ENCODE data around the gene CA11. TPM values are rescaled to one million over a fixed set of nuclear protein-coding genes. Genes with fewer than 3 reads are reported as not detected.

The CA11 gene
- total RNA-seq, 1 experiment from 2014 or later, result not detected

DNA sequence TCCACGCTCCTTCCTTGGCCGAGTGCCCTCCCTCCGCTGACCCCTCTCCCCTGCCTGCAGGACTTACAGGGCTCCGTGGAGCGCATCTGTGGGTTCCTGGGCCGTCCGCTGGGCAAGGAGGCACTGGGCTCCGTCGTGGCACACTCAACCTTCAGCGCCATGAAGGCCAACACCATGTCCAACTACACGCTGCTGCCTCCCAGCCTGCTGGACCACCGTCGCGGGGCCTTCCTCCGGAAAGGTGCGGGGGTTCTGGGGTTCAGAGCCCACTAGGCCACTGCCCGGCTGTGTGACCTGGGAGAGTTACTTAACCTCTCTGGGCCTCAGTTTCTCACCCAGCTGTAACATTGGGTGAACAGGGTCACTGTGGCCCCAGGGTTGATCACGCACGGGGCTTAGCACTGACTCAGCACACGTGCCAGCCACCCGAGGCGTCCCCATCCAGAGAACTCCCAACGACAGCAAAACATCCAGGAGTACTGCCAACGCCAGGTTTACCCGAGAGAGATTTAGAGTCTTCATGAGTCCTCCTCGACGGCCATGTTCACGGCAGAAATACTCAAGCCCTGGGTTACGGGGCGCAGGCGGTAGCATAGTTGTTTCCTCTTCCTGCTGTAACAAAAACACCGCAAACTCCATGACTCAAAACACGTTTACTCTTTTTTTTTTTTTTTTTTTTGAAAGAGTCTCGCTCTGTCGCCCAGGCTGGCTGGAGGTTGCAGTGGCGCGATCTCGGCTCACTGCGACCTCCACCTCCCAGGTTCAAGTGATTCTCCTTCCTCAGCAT lies 49.1 kb downstream of the CA11 start:
- H3K27ac ChIP-seq, result no peak overlapping the region
- H3K4me3 ChIP-seq, result no peak overlapping the region
- DNase-seq (ENCODE audit: low read depth in 1 of 2, low spot score in 2 of 2), result no peak
- H3K4me1 ChIP-seq (replicated peaks), result no peaks in the 10 kb centered on the region
- peaks cover 11% of the 10 kb centered on the region; the same call in 1 of the 2 replicates for H3K27me3 ChIP-seq (replicated peaks)
- H3K9me3 ChIP-seq (replicated peaks), result no peaks in the 10 kb centered on the region
- H3K36me3 ChIP-seq, result no peaks in the 10 kb centered on the region

GRCh38 chr19:48596237-48596636 lies 49.8 kb downstream of the CA11 start:
- Histone ChIP-seq H3K4me3 (no peak overlapping the region), H3K27me3 (replicated peaks) (peaks cover 11% of the 10 kb centered on the region; the same call in 1 of the 2 replicates), H3K4me1 (replicated peaks) (no peaks in the 10 kb centered on the region), H3K36me3 (no peaks in the 10 kb centered on the region), H3K27ac (no peak overlapping the region), H3K9me3 (replicated peaks) (no peaks in the 10 kb centered on the region)
- no peak for DNase-seq (ENCODE audit: low read depth in 1 of 2, low spot score in 2 of 2)

DNA sequence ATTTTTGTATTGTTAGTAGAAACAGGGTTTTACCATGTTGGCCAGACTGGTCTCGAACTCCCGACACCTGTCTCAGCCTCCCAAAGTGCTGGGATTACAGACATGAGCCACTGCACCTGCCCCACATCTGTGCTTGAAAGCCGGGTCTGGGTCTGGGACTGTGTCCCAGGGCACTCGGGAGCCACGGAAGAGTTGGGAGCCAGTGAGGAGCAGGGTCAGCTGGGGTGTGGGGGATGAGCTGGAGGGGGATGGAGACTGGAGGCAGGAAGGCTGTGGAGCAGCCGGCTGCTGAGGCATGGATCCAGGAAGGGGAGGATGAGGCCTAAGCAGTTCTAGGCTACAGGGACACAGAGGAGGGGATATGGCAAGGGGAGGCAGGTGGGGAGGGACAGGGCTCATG lies 50.2 kb downstream of the CA11 start:
- Histone ChIP-seq H3K36me3 (no peaks in the 10 kb centered on the region), H3K9me3 (replicated peaks) (no peaks in the 10 kb centered on the region), H3K4me3 (no peak overlapping the region), H3K27ac (no peak overlapping the region), H3K27me3 (replicated peaks) (peaks cover 11% of the 10 kb centered on the region; the same call in 1 of the 2 replicates), H3K4me1 (replicated peaks) (no peaks in the 10 kb centered on the region)
- DNase-seq (ENCODE audit: low read depth in 1 of 2, low spot score in 2 of 2), result no peak

DNA sequence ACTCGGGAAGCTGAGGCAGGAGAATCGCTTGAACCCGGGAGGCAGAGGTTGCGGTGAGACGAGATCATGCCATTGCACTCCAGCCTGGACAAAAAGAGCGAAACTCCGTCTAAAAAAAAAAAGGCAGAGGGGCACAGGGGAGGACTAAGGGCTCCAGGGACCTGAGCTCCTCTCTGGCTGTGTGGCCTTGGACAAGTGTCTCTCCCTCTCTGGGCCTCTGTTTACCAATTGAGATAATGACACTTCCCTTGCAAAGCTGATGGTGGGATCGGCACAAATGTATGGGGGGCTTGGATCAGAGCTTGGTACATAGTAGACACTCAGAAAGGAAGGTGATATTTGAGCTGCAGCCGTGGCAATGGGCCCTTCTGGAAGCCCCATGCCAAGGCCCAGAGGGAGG lies 50.8 kb downstream of the CA11 start:
- no peak for DNase-seq (ENCODE audit: low read depth in 1 of 2, low spot score in 2 of 2)
- Histone ChIP-seq H3K27ac (no peak overlapping the region), H3K9me3 (replicated peaks) (no peaks in the 10 kb centered on the region), H3K36me3 (no peaks in the 10 kb centered on the region), H3K4me1 (replicated peaks) (no peaks in the 10 kb centered on the region), H3K27me3 (replicated peaks) (peaks cover 9% of the 10 kb centered on the region; the same call in 1 of the 2 replicates), H3K4me3 (no peak overlapping the region)

DNA sequence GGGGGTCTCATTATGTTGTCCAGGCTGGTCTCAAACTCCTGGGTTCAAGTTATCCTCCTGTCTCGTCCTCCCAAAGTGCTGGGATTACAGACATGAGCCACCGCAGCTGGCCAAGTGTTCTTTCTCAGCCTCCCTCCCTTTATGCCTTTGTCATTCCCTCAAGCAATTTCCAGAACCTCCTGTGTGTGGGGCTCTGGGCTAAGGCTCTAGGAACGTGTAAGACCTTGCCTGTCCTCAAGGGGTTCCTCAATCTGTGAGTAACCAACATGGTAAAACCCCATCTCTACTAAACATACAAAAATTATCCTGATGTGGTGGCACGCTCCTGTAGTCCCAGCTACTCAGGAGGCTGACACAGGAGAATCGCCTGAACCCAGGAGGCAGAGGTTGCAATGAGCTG lies 55.0 kb downstream of the CA11 start:
- Histone ChIP-seq H3K36me3 (no peaks in the 10 kb centered on the region), H3K27ac (no peak overlapping the region), H3K27me3 (replicated peaks) (no peaks in the 10 kb centered on the region), H3K4me1 (replicated peaks) (peaks cover 8% of the 10 kb centered on the region), H3K4me3 (no peak overlapping the region), H3K9me3 (replicated peaks) (no peaks in the 10 kb centered on the region)
- no peak for DNase-seq (ENCODE audit: low read depth in 1 of 2, low spot score in 2 of 2)

GRCh38 chr19:48588670-48589401 lies 57.2 kb downstream of the CA11 start:
- H3K36me3 ChIP-seq, result no peaks in the 10 kb centered on the region
- peak; percentile 86 to 92 for DNase-seq (ENCODE audit: low read depth in 1 of 2, low spot score in 2 of 2)

More at GRCh38 chr19:48588670-48589401, 57.2 kb downstream of the CA11 start:
- H3K27me3 ChIP-seq (replicated peaks), result no peaks in the 10 kb centered on the region
- peaks cover 8% of the 10 kb centered on the region for H3K4me1 ChIP-seq (replicated peaks)
- H3K4me3 ChIP-seq, result peak overlapping the region; percentile 36
- H3K9me3 ChIP-seq (replicated peaks), result no peaks in the 10 kb centered on the region
- no peak overlapping the region for H3K27ac ChIP-seq

Other genes with a start within 250 kb of the CA11 start
- gene GRWD1, start 200.2 kb downstream of the CA11 start, total RNA-seq (2014; rRNA removed; shearing (Covaris generic)), result 50.5 and 73.1 TPM in 2 replicates
- gene KCNJ14, start 190.6 kb downstream of the CA11 start, total RNA-seq (2014; rRNA removed; shearing (Covaris generic)), result 0.53 and 0.55 TPM in 2 replicates
- 49.0 and 54.6 TPM in 2 replicates for gene CYTH2, start 176.8 kb downstream of the CA11 start, total RNA-seq (2014; rRNA removed; shearing (Covaris generic))
- gene LMTK3, start 134.4 kb downstream of the CA11 start, total RNA-seq (2014; rRNA removed; shearing (Covaris generic)), result not detected in 2 replicates
- 0.37 and 1.1 TPM in 2 replicates for gene SULT2B1, start 94.0 kb downstream of the CA11 start, total RNA-seq (2014; rRNA removed; shearing (Covaris generic))
- gene SPACA4, start 39.4 kb downstream of the CA11 start, total RNA-seq (2014; rRNA removed; shearing (Covaris generic)), result not detected in 2 replicates
- 0.11 TPM in 1 of 2 replicates, not detected in the other for gene FAM83E, start 31.1 kb downstream of the CA11 start, total RNA-seq (2014; rRNA removed; shearing (Covaris generic))
- 1,668 and 2,023 TPM in 2 replicates for gene RPL18, start 27.0 kb downstream of the CA11 start, total RNA-seq (2014; rRNA removed; shearing (Covaris generic))
- 7.1 and 8.8 TPM in 2 replicates for gene SPHK2, start 26.7 kb downstream of the CA11 start, total RNA-seq (2014; rRNA removed; shearing (Covaris generic))
- gene DBP, start 8.8 kb downstream of the CA11 start, total RNA-seq (2014; rRNA removed; shearing (Covaris generic)), result 2.2 and 2.7 TPM in 2 replicates
- gene NTN5, start 26.8 kb upstream of the CA11 start, total RNA-seq (2014; rRNA removed; shearing (Covaris generic)), result not detected in 2 replicates
- not detected in 2 replicates for gene FUT2, start 49.8 kb upstream of the CA11 start, total RNA-seq (2014; rRNA removed; shearing (Covaris generic))
- 0.16 TPM in 1 of 2 replicates, not detected in the other for gene MAMSTR, start 73.5 kb upstream of the CA11 start, total RNA-seq (2014; rRNA removed; shearing (Covaris generic))
- gene RASIP1, start 94.4 kb upstream of the CA11 start, total RNA-seq (2014; rRNA removed; shearing (Covaris generic)), result 0.21 and 0.53 TPM in 2 replicates
- gene IZUMO1, start 100.7 kb upstream of the CA11 start, total RNA-seq (2014; rRNA removed; shearing (Covaris generic)), result not detected in 2 replicates
- gene FUT1, start 106.5 kb upstream of the CA11 start, total RNA-seq (2014; rRNA removed; shearing (Covaris generic)), result not detected in 2 replicates
- not detected in 2 replicates for gene FGF21, start 109.3 kb upstream of the CA11 start, total RNA-seq (2014; rRNA removed; shearing (Covaris generic))
- gene BCAT2, start 164.8 kb upstream of the CA11 start, total RNA-seq (2014; rRNA removed; shearing (Covaris generic)), result 31.2 and 32.8 TPM in 2 replicates
- not detected in 2 replicates for gene HSD17B14, start 190.3 kb upstream of the CA11 start, total RNA-seq (2014; rRNA removed; shearing (Covaris generic))
- 3.5 and 11.8 TPM in 2 replicates for gene PLEKHA4, start 222.4 kb upstream of the CA11 start, total RNA-seq (2014; rRNA removed; shearing (Covaris generic))
- gene PPP1R15A, start 226.2 kb upstream of the CA11 start, total RNA-seq (2014; rRNA removed; shearing (Covaris generic)), result 79.5 and 86.0 TPM in 2 replicates